Ishikawa (cell line): ENCODE data around the gene FAM222A.

Source experiments
- CEBPB ChIP-seq: IDR thresholded peaks from 2 replicates; pipeline ENCODE4 v1.6.1; 2012
- CREB1 ChIP-seq: IDR thresholded peaks from 2 replicates; pipeline ENCODE4 v1.6.1; 2012; ENCODE audit warnings: low read depth
- EGR1 ChIP-seq: IDR thresholded peaks from 2 replicates; pipeline ENCODE4 v1.6.1; 2012
- EP300 ChIP-seq: IDR thresholded peaks from 2 replicates; pipeline ENCODE4 v1.6.1; 2012; ENCODE audit warnings: borderline replicate concordance
- FOXM1 ChIP-seq: IDR thresholded peaks from 2 replicates; pipeline ENCODE4 v1.6.1; 2012; ENCODE audit warnings: low read depth, borderline replicate concordance
- NFIC ChIP-seq: IDR thresholded peaks from 2 replicates; pipeline ENCODE4 v1.6.1; 2012
- RAD21 ChIP-seq: IDR thresholded peaks from 2 replicates; pipeline ENCODE4 v1.6.1; 2012; ENCODE audit warnings: low read depth
- TAF1 ChIP-seq: IDR thresholded peaks from 2 replicates; pipeline ENCODE4 v1.6.1; 2012; ENCODE audit warnings: low read depth, mild to moderate bottlenecking
- TCF12 ChIP-seq: IDR thresholded peaks from 2 replicates; pipeline ENCODE4 v1.6.1; 2012; ENCODE audit warnings: low read depth
- TEAD4 ChIP-seq: IDR thresholded peaks from 2 replicates; pipeline ENCODE4 v1.6.1; 2012
- YY1 ChIP-seq: IDR thresholded peaks from 2 replicates; pipeline ENCODE4 v1.6.1; 2012; ENCODE audit warnings: low read depth
- ZBTB7A ChIP-seq: IDR thresholded peaks from 2 replicates; pipeline ENCODE4 v1.6.1; 2012; ENCODE audit warnings: low read depth
- TF ChIP-seq, protein P1 (sequence below): IDR thresholded peaks from 2 replicates; pipeline ENCODE4 v1.6.1; 2012; ENCODE audit warnings: low read depth, mild to moderate bottlenecking
- TF ChIP-seq, protein P2 (sequence below): IDR thresholded peaks from 2 replicates; pipeline ENCODE4 v1.6.1; 2012
- TF ChIP-seq, protein P3 (sequence below): IDR thresholded peaks from 2 replicates; pipeline ENCODE4 v1.6.1; 2012

FAM222A gene

DNA sequence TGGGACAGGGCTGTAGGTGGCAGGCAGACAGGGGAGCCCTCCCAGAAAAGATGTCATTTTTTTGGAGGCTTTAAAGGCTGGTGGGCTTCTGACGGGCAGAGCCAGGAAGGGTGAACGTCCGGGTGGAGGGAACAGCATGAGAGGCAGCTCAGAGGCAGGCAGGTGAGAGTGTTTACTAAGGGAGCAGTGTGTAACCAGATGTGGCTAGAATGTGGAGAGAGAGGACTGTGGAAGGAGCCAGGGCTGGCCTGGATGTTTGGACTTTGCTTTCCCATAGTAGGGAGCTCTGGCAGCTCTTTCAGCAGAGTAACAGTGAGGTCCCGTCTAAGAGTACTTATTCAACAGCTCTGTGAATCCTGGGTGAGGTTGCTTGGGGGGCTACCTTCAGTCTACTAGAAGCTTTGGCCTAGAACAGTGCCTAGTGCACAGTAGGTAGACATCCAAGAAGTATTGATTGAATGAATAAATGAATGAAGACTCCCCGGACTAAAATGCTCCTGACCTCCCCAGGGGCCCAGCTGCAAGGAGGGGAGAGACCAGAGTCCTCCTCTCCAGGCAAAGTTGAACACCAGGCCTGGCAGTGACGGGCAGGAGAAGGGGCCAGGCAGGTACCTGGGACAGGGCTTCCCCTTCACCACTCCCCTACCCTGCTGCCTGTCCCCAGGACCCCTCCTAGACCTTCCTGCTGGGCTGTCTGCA is 8.5 kb downstream of the FAM222A start:
- no peak for TF ChIP-seq RAD21
- TF ChIP-seq, protein P1, sequence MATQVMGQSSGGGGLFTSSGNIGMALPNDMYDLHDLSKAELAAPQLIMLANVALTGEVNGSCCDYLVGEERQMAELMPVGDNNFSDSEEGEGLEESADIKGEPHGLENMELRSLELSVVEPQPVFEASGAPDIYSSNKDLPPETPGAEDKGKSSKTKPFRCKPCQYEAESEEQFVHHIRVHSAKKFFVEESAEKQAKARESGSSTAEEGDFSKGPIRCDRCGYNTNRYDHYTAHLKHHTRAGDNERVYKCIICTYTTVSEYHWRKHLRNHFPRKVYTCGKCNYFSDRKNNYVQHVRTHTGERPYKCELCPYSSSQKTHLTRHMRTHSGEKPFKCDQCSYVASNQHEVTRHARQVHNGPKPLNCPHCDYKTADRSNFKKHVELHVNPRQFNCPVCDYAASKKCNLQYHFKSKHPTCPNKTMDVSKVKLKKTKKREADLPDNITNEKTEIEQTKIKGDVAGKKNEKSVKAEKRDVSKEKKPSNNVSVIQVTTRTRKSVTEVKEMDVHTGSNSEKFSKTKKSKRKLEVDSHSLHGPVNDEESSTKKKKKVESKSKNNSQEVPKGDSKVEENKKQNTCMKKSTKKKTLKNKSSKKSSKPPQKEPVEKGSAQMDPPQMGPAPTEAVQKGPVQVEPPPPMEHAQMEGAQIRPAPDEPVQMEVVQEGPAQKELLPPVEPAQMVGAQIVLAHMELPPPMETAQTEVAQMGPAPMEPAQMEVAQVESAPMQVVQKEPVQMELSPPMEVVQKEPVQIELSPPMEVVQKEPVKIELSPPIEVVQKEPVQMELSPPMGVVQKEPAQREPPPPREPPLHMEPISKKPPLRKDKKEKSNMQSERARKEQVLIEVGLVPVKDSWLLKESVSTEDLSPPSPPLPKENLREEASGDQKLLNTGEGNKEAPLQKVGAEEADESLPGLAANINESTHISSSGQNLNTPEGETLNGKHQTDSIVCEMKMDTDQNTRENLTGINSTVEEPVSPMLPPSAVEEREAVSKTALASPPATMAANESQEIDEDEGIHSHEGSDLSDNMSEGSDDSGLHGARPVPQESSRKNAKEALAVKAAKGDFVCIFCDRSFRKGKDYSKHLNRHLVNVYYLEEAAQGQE, result 0 out of 2 replicates have a peak, but pooled peaks have one; percentile 22
- TF ChIP-seq YY1, result no peak
- TF ChIP-seq EGR1, result no peak
- no peak for TF ChIP-seq TAF1
- TF ChIP-seq CEBPB, result no peak
- no peak for TF ChIP-seq FOXM1
- TF ChIP-seq, protein P2, sequence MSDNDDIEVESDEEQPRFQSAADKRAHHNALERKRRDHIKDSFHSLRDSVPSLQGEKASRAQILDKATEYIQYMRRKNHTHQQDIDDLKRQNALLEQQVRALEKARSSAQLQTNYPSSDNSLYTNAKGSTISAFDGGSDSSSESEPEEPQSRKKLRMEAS, result no peak
- TF ChIP-seq NFIC, result no peak

DNA sequence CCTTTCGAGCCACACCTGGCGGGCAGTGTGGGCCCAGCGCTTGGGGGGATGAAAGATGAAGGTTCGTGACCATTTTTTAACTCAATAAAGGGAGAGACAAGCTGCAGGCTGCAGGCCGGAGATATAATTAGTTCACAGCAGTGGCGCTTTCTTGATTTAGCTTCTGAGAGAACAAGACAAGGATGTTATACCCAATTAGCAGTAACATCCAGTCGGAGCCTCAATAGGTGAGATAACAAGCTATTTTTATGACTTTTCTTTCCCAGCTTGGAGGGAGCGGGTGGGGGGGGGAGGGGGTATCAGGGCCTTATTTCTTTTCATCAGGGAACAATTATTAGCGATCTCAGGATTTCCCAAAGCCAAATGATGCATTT is 9.1 kb downstream of the FAM222A start:
- no peak for TF ChIP-seq YY1
- TF ChIP-seq NFIC, result no peak
- TF ChIP-seq, protein P2, result no peak
- TF ChIP-seq, protein P1, result no peak
- no peak for TF ChIP-seq ZBTB7A
- no peak for TF ChIP-seq FOXM1
- no peak for TF ChIP-seq CEBPB
- TF ChIP-seq, protein P3, sequence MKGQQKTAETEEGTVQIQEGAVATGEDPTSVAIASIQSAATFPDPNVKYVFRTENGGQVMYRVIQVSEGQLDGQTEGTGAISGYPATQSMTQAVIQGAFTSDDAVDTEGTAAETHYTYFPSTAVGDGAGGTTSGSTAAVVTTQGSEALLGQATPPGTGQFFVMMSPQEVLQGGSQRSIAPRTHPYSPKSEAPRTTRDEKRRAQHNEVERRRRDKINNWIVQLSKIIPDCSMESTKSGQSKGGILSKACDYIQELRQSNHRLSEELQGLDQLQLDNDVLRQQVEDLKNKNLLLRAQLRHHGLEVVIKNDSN, result no peak

GRCh38 chr12:109723311-109723881 is 9.8 kb downstream of the FAM222A start:
- TF ChIP-seq TAF1, result no peak
- no peak for TF ChIP-seq EP300
- TF ChIP-seq, protein P2, result no peak
- TF ChIP-seq, protein P1, result no peak
- TF ChIP-seq TCF12, result no peak
- TF ChIP-seq FOXM1, result no peak
- no peak for TF ChIP-seq ZBTB7A
- no peak for TF ChIP-seq RAD21
- no peak for TF ChIP-seq TEAD4
- TF ChIP-seq CEBPB, result no peak
- TF ChIP-seq, protein P3, result no peak
- no peak for TF ChIP-seq EGR1

- no peak for TF ChIP-seq EGR1
- TF ChIP-seq CREB1, result no peak
- TF ChIP-seq YY1, result no peak
- no peak for TF ChIP-seq RAD21
- TF ChIP-seq, protein P2, result no peak
- TF ChIP-seq, protein P3, result no peak
- TF ChIP-seq TAF1, result no peak
- TF ChIP-seq TCF12, result no peak
- TF ChIP-seq NFIC, result no peak
- TF ChIP-seq TEAD4, result no peak
- no peak for TF ChIP-seq ZBTB7A
- no peak for TF ChIP-seq FOXM1
- no peak for TF ChIP-seq CEBPB
- no peak for TF ChIP-seq EP300
- TF ChIP-seq, protein P1, result no peak
Observed at GRCh38 chr12:109724321-109724892, 10.8 kb downstream of the FAM222A start.
